HCEC 1CT (cell line): ENCODE measurements around the gene STX16.

Experiments used
- DNase-seq: peaks from one replicate; pipeline ENCODE4 v3.0.0-alpha.2; 2017

Gene STX16

DNA sequence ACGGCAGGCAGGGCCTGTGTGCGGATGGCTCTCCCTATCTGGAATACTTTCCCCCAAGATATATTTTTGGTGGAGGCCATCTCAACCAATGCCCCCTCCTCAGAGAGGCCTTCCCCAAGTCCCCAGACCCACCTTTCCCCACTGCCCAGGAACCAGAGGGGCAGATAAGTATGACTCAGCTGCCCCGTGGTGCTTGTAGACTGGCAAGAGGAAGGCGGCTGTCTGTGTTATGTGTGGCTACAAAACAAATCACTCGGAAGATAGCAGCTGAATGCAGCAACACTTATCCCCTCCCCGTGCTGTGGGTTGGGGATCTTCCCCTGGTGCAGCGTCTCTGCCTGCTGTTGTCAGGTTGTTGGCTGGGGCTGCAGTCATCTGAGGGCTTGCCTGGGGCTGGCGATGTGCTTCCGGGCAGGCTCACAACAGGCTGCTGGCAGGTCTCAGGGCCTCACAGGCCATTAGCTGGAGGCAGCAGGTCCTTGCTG, 48.6 kb downstream of the STX16 start:
- DNase-seq: no peak

DNA sequence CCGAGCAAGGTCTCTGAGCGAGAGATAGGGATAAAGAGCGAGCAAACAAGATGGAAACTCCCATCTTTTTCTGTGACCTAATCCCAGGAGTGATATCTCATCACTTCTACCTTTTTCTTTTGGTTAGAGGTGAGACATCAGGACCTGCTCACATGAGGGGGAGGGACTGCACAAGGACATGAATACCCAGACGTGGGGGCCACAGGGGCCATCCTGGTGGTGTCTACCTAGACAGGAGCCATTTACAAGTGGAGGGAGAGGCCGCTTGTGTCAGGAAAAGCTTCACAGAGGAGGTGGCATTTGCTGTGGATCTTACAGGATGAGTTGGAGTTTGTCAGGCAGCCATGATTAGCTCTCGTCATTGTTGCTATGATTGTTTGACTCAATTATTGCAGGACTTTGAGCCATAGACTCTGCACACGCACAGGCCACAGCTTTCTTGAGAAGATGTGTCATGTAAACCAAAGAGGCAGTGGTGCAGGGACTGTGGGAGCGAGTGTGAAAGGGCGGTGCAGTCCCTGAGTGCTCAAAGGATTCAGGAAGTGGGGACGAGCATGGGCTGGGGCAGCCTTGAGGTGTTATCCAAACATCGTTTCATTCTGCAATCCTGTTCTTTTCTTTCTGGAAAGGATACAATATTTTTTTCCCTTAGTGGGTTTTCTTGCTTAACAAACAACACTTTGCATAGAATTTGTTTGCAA, 49.2 kb downstream of the STX16 start:
- no peak for DNase-seq

DNA sequence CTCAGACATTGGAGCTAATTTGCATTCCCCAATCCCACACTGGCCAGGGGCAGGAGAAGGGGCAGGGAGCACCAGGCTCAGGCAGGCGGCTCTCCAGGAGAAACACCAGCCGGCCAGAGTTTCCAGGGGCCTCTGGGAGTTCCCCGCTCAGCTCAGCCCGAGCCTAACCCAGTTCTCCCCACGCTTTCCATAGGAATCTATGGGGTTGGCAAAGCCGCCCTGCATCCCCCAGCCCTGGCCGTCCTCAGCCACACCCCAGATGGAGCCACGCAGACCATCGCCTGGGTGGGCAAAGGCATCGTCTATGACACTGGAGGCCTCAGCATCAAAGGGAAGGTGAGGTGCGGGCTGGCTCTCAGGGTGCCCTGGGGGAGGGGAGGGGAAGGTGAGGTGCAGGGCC, 49.7 kb downstream of the STX16 start:
- DNase-seq: no peak

DNA sequence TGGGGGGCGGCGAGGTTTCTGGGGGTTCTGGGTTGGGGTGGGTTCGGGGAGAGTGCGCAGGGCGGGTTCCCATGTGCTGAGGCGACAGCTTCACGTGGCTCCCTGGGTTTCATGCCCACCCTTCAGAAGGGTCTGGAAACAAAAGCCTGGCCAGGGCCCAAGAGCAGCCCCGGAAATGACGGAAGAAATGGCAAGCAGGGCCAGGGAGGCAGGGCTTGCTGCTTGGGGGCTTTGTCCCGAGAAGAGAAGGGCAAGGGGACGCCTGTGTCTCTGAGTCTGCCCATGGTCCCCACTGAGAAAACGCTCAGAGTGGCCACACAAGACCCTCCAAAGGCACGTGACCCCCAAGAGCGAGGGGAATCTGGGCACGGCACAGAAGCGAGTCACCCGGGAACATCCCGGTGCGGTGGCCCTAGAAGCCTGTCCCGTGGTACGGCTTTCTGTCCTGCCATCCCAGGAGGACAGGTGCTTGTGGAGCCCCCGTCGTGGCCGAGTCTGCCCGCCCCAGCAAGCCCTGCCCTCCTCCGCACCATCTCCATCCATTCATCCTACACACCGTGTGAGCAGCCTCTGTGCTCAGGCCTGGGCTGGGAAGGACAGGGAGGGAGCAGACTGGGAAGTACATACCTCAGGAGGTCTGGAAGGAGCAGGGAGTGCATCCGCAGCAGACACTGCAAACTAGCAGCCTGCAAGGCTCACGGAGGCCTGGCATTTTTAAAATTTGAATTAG, 50.5 kb downstream of the STX16 start:
- no peak for DNase-seq

DNA sequence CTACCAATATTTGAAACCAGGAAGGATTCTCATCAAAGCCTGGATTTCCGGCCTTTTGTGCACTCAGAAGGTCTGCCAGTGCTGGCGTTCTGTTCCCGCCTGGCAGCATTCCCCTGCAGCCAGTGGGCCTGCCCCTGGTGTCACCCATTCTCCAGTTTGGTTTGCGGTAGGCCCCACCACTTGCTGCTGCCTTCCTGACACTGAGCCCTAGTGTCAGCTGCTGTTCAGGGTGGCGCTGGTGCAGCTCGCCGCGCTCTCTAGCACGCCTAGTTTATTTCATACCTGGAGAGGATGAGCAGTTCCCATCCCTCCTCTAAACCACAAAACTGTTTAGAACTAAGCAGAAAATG, 51.1 kb downstream of the STX16 start:
- DNase-seq: no peak

DNA sequence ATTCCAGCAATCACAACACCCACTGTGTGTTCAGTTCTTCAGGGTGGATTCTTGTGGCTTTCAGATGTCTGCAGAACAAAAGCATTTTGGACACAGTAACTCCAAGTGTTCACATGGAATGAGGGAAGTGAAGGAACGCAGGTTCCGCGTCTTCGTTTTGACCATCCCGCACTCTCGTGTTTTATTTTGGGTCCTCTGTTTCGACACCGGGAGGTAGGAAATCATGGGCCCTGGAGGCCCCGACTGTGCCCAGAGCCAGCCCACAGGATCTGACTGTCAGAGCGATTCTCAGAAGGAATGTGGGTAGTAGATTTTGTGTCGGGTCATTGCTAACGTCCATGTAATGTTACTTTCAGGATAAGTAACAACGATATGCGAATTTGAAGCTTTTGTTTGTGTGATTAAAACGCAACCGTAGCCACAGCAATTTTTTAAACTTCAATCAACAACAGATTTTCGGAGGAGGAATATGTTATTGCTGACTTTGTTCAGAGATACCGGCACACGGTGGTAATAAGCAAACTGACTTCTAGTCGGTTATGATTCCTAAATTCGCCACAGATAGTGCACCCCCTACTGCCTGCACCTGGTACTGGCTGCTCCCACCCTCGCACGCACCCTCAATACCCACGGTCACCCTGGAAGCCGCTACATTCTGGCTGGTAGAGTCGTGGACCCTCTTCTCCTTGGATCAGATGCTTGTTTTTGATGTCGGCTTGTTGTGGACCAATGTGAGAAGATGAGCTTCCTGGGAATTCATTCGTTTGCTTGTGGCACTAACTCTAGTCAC, 52.0 kb downstream of the STX16 start:
- DNase-seq: no peak

DNA sequence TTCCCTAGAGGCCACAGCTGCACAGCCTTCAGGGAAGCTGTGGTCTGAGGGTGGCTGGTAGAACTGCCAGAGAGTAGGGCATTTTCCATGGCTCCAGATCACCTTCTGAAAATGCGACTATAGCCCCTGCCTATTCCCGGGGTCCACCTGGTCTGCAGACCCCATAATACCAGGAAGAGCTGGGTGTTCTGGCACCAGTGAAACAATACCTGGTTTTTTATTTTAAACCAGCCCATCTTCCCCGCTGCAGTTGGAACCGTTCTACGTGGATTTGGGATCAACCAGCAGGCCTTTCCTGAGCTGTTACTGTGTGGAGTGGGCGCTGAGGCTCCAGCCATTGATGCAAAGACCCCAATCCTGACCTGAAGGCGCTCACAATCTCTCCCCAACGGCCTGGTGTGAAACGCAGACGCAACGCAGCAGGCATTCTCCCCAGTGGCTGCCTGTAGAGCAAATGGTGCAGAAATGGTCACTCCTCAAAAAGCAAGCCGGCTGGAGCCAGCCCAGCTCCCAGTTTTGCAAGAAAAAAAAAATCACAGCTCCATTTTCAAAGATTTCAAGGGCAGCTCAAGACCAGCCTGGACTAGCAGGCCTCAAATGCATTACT, 52.8 kb downstream of the STX16 start:
- DNase-seq: no peak

DNA sequence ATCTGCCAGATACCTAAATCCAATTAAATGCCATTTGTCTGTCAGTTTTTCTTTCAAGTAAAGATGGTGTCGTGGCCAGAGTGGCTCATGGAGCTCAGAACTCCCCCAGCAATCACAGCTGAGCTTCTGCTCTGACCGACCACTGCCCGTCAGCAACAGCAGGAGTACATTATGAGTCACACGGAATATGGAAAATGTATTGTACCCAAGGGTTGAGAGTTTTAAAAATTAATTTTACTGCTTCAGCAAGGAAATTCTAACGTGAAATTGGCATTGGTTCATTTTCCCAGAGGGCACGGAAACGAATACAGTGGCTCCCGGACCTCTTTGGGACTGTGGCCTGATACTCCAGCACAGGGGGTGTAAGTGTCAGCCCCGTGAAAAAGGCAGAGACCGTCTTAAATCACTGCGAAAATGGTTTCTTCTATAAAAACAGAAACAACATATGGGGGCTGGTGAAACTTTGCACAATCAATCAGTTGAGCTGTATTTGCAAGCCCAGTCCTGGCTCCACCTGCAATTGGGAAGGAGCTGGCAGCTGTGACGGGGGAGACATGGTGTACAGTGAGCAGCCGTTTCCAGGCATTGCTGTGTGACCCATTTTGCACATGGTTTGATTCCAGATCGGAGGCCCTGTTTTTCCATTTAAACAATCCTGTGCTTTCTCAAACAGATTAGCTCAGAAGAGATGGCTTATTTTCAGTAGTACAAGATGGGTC, 54.3 kb downstream of the STX16 start:
- DNase-seq: no peak

DNA sequence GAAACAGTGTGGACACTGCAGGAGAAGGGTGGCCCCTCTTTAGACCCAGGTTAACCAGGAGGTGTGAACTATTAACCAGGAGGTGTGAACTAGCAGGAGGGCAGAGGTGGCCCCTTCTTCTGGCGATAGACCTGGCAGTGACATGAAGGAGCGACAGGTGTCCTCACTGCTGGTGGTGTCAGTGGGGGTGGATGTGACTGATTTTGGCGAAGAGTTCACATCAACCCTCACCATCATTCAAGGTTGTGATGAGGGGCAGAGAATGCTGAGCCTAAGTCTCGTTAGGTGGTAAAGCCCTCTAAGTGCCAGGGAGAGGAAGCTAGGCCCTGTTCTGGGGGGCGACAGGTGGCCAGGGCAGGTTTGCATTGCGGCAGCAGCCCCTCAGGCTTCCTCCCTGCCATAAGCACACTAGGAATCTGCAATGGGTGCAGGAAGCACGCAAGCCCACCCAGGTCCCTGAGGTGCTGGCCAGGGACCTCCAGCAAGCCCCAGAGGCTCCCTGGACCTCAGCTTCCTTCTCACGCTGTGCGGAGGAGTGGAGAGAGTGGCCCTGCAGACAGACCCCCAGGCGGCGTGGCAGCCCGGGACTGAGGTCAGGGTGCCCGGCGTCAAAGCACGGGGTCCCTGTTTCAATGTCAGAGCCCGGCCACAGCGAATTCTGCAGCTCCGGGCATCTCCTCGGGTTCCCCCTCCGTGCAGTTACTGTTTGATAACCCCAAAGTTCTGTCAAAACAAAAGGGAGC, 55.2 kb downstream of the STX16 start:
- DNase-seq: no peak

DNA sequence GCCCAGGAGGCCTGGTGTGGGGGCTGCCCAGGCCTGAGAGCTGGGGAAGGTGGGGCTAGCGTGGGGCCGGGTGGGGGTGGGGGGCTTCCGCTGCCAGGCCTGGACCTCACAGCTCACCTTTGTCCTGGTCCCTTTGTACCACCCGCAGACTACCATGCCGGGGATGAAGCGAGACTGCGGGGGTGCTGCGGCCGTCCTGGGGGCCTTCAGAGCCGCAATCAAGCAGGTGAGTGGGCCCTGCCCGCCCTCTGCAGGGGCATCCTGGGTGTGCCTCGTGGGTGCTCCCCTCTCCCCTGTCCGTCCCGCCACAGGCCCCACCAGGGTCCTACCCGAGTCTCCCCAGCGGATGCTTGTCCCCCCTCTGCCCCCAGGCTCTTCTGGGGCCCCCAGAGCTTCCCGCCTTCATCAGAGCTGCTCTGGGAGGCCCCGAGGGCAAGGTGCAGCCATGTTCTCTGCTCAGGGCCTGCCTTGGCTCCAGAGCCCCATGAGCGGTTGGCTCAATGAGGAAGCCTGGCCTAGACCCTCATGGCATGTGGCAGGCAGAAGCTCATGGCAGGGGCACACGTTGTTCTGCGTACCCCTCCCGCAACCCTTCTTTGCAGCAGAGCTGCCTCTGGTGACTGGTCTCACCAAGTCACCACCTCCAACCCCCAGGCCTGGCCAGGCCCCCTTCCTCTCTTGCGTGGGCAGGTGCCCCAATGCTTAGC, 56.0 kb downstream of the STX16 start:
- DNase-seq: no peak

DNA sequence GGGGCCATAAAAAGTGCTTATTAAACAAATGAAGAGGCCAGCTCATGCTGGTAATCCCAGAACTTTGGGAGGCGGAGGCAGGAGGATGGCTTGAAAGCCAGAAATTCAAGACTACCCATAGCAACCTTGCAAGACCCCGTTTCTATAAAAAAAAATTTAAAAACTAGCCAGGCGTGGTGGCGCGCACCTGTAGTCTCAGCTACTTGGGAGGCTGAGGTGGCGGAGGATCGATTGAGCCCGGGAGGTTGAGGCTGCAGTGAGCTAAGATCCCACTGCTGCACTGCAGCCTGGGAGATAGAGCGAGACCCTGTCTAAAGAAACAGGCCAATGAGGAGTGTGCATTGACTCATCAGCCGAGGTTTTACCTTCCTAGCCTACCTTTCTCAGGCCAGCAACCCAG, 56.7 kb downstream of the STX16 start:
- no peak for DNase-seq

DNA sequence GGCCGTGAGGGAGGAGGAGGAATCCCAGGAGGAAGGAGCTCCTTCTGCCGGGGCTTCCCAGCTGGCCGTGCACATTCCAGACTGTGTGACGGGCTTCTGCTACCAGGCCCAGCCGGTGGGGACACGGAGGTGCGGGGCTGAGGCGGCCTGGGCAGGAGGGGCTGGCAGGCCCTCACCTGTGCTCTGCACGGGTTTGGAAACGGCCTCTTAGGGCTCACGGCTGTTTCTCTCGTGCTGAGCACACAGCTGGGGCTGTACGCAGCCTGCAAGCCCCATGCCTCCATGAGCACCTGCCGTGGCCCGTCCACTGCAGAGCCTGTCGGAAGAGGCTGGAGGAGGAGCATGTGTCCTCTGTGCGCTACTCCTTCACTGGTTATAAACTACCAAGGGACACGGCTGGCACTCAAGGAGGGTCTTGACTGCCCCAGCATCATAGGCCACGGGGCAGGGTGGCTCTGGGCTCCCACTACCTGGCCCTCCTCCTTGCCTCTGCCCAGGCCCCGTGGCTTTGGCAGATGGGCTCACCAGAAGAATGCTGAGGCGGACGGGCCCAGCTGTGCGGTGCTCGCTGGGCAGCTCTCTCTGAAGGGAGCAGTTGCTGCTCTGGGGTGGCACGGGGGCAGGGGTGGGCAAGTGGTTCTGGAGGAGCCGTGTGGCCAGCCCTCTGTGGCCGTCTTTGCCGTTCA, 57.3 kb downstream of the STX16 start:
- no peak for DNase-seq

DNA sequence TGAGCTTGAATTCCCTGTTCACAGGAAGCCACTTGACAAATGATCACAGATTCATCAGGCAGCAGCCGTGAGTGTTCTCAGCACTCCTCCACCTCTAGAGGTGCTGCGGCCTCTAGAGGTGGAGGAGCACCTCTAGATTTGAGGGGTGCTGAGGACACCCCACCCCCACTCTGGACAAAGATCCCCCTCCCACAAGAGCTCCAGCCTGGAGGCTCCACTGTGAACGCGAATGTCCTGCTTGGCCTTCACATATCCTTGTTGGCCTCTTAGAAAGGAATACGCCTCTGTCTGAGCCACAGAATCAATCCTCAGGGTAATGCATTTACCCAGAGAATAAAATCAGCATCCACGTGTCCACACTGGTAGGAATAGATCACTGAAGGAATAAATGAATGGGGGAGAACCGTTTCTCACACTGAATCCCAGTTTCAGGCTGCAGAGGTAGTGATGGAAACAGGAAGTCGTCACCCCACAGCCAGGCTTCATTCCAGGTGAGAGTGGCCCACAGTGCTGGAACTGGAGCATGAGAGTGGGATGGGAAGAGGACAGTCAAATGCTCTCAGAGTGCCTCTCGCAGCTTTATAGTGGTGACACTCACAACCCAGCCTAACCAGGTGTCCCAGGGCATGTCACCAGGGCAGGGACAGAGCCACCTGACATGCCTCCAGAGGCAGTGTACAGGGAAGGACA, 58.1 kb downstream of the STX16 start:
- no peak for DNase-seq

DNA sequence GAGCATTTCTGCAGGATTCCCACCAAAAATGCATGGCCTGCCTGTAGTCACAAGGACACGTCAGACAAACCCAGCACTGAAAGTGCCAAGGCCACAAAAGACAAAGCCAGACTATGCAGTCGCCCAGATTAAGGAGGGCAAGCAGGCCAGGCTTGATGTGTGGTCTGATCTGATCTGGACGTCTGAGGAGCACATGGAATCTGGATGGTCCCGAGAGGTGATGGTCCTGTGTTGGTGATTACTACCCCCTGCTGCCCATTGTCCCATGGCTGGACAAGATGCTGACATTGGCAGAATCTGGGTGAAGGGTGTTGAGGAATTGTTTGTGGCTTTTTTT, 58.6 kb downstream of the STX16 start:
- DNase-seq: no peak

DNA sequence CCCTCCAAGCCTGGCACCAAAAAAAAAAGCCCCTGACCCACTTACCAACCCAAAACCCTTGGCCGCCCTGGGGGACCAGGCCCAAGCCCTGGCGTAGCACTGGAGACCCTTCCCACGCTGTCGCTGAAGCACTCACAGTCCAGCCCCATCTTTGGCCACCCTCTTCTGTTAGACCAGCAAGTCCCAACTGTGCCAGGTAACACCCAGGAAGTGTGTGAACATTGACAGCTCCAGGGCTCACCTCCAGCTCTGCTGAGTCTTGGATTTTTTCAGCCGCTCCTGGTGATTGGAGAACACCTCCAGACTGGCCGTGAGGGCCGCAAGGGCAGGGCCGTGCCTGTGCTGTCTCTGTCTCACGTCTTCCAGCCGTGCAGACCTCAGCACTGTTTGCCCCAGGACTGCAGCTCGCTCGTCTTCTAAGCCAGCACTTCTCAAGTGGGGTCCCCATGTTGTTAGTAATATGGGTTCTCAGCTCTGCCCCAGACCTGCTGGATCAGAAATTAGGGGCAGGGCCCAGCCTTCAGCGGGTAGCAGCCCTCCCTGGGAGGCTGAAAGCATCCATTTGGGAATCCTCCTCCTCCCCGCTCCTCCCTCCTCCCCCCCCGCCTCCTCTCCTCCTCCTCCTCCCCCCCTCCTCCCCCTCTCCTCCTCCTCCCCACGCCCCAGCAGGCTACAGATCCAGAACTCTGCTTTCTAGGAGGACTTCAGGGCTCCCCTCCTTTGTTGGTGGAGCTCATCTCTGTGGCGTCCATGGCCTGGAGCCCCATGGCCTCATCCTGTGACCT, 59.6 kb downstream of the STX16 start:
- DNase-seq: no peak

DNA sequence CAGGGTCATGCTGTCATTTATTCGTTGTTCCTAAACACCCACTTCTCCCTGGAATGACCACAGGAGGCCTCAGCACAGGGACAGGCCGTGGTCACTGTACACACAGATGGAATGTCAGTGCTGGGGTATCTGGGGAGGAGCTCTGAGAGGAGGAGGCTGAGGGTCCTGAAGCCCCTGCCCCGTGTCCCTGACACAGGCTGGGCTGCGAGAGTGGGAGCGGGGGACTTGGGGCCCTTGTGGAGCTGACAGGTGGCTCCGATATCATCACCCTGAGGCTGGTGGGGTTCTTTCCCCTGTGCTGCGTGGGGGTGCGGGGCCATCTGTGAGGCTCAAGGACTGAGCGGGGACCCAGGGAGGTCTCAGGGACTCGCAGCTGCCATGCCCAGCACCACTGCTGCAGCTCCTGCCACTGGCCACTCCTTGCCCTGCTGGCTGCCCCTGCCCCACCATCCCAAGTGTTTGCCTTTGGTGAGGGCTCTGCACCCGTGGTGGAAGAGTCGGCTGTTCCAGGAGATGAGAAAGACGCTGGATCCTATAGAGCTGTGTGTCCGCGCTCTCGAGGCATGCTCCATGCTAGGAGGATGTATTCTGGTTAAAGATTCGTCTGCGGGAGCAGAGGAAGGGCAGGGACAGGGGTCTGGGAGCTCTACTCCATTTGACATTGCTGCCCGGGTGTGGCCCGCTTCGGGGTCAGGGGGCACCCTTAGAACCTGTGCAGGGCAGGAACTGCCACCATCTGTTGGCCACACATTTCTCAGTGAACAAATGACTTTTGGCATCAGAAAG, 60.4 kb downstream of the STX16 start:
- DNase-seq: no peak

DNA sequence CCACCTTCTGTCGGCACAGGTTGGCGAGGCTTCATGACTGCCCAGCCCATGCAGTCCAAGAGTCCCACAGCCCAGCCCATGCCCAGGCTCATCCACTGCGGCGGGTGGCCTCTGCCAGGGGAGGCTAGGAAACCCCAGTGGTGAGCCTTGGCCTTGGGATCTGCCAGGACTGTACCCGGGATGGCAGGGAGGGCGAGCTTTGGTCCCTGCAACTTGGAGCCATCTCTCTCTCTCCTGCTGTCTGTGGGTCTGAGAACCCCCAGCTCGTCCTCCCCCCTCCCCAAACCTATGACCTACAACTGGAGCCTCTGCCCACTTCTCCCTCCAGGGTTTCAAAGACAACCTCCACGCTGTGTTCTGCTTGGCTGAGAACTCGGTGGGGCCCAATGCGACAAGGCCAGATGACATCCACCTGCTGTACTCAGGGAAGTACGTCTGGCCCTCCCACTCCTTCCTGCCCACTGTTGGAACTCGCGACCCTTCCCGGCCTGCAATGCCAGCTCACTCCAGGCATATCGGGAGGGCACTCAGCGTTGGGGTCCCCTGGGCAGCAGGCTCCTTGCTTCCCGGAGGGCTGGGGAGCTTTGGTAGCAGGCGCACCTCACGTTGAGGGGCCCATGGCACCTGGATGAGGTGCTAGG, 61.2 kb downstream of the STX16 start:
- no peak for DNase-seq
